GM23248 (cell line): ENCODE data around the gene IL10. TPM values are rescaled to one million over a fixed set of nuclear protein-coding genes. Genes with fewer than 3 reads are reported as not detected.

Experiments used
- DNase-seq: peaks from one replicate; pipeline ENCODE4 v3.0.0-alpha.2; 2015
- H2AFZ ChIP-seq: fragments of 200-600 bp; sonication (generic); 2 replicates; pipeline ENCODE4 v1.6.1; 2016; ENCODE audit warnings: antibody characterized with exemption
- H3F3A ChIP-seq: fragments of 200-600 bp; sonication (generic); 2 replicates; pipeline ENCODE4 v1.6.1; 2016; ENCODE audit warnings: mild to moderate bottlenecking, antibody characterized with exemption, mixed run types; ENCODE audit not compliant: insufficient read depth
- H3K27ac ChIP-seq: fragments of 200-600 bp; sonication (generic); 2 replicates; pipeline ENCODE4 v1.5.1; 2016; ENCODE audit warnings: mild to moderate bottlenecking
- H3K27me3 ChIP-seq: fragments of 200-600 bp; sonication (generic); replicated peaks from 2 replicates; pipeline ENCODE4 v1.6.1; 2016; ENCODE audit warnings: mild to moderate bottlenecking; ENCODE audit not compliant: insufficient read depth
- H3K36me3 ChIP-seq: fragments of 200-600 bp; sonication (generic); 2 replicates; pipeline ENCODE4 v1.6.1; 2016; ENCODE audit warnings: low read depth, mild to moderate bottlenecking
- H3K4me1 ChIP-seq: fragments of 200-600 bp; sonication (generic); 2 replicates; pipeline ENCODE4 v1.6.1; 2016; ENCODE audit warnings: mild to moderate bottlenecking; ENCODE audit not compliant: insufficient read depth
- H3K4me2 ChIP-seq: fragments of 200-600 bp; sonication (generic); one replicate; pipeline ENCODE4 v1.6.1; 2016; ENCODE audit warnings: mild to moderate bottlenecking; ENCODE audit not compliant: unreplicated experiment
- H3K4me3 ChIP-seq: fragments of 200-600 bp; sonication (generic); 2 replicates; pipeline ENCODE4 v1.5.1; 2016; ENCODE audit warnings: mild to moderate bottlenecking
- H3K79me2 ChIP-seq: fragments of 200-600 bp; sonication (generic); 2 replicates; pipeline ENCODE4 v1.6.1; 2016; ENCODE audit warnings: mild to moderate bottlenecking; ENCODE audit not compliant: insufficient read depth
- H3K9ac ChIP-seq: fragments of 200-600 bp; sonication (generic); 2 replicates; pipeline ENCODE4 v1.6.1; 2016; ENCODE audit warnings: mild to moderate bottlenecking
- H3K9me2 ChIP-seq: fragments of 200-600 bp; sonication (generic); 2 replicates; pipeline ENCODE4 v1.6.1; 2016; ENCODE audit warnings: mixed run types, mild to moderate bottlenecking, moderate library complexity; ENCODE audit not compliant: insufficient read depth
- H3K9me3 ChIP-seq: fragments of 200-600 bp; sonication (generic); one replicate; pipeline ENCODE4 v1.6.1; 2017; ENCODE audit warnings: low read depth
- H4K20me1 ChIP-seq: fragments of 200-600 bp; sonication (generic); 2 replicates; pipeline ENCODE4 v1.6.0; 2016; ENCODE audit not compliant: insufficient read depth
- EZH2 ChIP-seq: fragments of 200-600 bp; sonication (generic); IDR thresholded peaks from 2 replicates; pipeline ENCODE4 v1.6.1; 2018; ENCODE audit warnings: antibody characterized with exemption, mild to moderate bottlenecking; ENCODE audit not compliant: insufficient read depth, poor library complexity, severe bottlenecking
- EZH2phosphoT487 ChIP-seq: fragments of 200-600 bp; sonication (generic); IDR thresholded peaks from 2 replicates; pipeline ENCODE4 v1.6.1; 2018; ENCODE audit warnings: antibody characterized with exemption, moderate library complexity, mild to moderate bottlenecking, low read depth; ENCODE audit not compliant: insufficient read depth
- WGBS, 2 experiments: methylation state at CpG; one replicate each; pipeline ENCODE4 v1.1.6; 2015 to 2017; ENCODE audit warnings: low lambda C conversion rate in 2 of 2, low coverage in 1 of 2; ENCODE audit errors: missing lambda C conversion rate in 2 of 2; 5-methylcytosine and 5-hydroxymethylcytosine counted together
- in situ Hi-C: fragments of 300-500 bp; cut with MboI; formaldehyde crosslinking; loops from 2 replicates; pipeline ENCODE4 v1.15.0; 2020
- polyA plus RNA-seq: library from polyadenylated mRNA; unstranded; fragments of >200 nt; fragmentation: Nextera tagmentation; extraction: Ambion mirVana; gene quantifications from 2 replicates; pipeline ENCODE4 v1.2.1, GENCODE V29; 2016
- total RNA-seq: library from RNA; depleted of rRNA; stranded (reverse); fragments of >200 nt; shearing (Covaris generic); gene quantifications from 2 replicates; pipeline ENCODE4 v1.2.3, GENCODE V29; 2014

Gene IL10
- total and polyA plus RNA-seq, 2 experiments from 2014 or later, result not detected

DNA sequence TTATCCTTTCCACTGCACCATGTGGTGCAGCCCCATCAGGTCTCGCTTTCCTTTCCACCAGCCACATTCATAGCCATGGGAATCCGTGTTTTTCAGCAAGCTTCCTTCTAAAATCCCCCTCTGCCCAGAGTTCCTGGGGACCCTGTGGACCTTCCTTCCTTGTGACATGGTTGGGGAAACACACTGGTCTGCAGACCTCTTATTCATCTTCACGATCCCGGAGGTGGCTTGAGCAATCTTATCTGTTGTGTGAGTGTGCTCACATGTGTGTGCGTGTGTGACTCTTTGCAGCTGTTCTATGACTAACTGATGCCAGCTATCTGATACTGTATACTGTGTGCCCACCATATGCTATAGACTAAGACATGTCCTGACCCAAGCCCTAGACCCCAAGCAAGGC is 15.6 kb upstream of the IL10 start:
- Histone ChIP-seq H3K9me3 (no peaks in the 10 kb centered on the region), H3K4me2 (no peak overlapping the region), H3K4me3 (no peak overlapping the region), H4K20me1 (no peaks in the 10 kb centered on the region), H3K27ac (no peak overlapping the region), H3K9me2 (no peaks in the 10 kb centered on the region), H3K36me3 (no peaks in the 10 kb centered on the region), H2AFZ (no peak overlapping the region), H3K9ac (no peak overlapping the region), H3K27me3 (no peaks in the 10 kb centered on the region), H3F3A (peaks cover 14% of the 10 kb centered on the region; the same call in 1 of the 2 replicates), H3K4me1 (peaks cover 12% of the 10 kb centered on the region), H3K79me2 (no peaks in the 10 kb centered on the region)
- WGBS, 2 experiments, result 79 to 82% methylated on average over 5 of the region's 5 CpGs
- no peak for DNase-seq
- in situ Hi-C loops, result no loop called here
- TF ChIP-seq EZH2phosphoT487, result no peak

DNA sequence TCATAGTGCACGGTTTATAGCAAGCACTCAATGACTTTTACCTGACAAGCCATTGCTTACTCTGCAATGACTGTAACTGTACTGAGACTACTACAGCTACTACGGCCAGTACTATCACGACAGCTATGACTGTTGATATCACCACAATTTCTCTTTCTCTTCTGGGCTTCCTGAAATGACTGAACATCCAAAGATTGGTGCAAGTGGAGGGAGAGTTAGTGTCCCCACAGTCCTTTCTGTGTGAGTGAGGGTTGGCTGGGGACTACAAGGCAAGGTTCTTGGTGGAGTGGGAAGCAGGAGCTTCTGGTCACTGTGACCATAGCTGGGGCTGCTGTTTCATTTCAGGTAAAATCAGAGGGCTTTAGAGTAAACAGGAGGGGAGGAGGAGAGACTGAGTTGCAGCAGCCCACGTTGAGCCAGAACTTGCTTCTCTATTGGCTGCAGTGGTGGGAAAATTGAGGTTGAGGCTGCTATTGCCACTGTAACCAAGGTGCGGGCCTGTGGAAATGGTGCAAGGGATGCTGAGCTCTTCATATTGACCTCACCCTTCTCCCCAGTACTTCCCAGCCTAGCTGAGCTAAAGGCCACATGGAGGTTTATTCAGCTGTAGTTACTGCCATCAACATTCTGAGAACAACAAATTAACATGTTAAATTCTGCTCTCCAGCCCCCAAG is 14.1 kb upstream of the IL10 start:
- H3K4me1 ChIP-seq, result peaks cover under 1% of the 10 kb centered on the region
- no peaks in the 10 kb centered on the region for H4K20me1 ChIP-seq
- TF ChIP-seq EZH2 (no peak), EZH2phosphoT487 (no peak)
- no peak overlapping the region for H3K4me3 ChIP-seq
- H3K9me3 ChIP-seq, result no peaks in the 10 kb centered on the region
- no peak overlapping the region for H3K9ac ChIP-seq
- in situ Hi-C loops, result no loop called here
- H3K27ac ChIP-seq, result no peak overlapping the region
- no peak for DNase-seq
- 78 to 81% methylated on average over 5 of the region's 5 CpGs for WGBS, 2 experiments
- no peaks in the 10 kb centered on the region for H3F3A ChIP-seq
- H2AFZ ChIP-seq, result no peak overlapping the region
- H3K4me2 ChIP-seq, result no peak overlapping the region
- H3K36me3 ChIP-seq, result no peaks in the 10 kb centered on the region
- no peaks in the 10 kb centered on the region for H3K9me2 ChIP-seq
- no peaks in the 10 kb centered on the region for H3K27me3 ChIP-seq
- no peaks in the 10 kb centered on the region for H3K79me2 ChIP-seq

DNA sequence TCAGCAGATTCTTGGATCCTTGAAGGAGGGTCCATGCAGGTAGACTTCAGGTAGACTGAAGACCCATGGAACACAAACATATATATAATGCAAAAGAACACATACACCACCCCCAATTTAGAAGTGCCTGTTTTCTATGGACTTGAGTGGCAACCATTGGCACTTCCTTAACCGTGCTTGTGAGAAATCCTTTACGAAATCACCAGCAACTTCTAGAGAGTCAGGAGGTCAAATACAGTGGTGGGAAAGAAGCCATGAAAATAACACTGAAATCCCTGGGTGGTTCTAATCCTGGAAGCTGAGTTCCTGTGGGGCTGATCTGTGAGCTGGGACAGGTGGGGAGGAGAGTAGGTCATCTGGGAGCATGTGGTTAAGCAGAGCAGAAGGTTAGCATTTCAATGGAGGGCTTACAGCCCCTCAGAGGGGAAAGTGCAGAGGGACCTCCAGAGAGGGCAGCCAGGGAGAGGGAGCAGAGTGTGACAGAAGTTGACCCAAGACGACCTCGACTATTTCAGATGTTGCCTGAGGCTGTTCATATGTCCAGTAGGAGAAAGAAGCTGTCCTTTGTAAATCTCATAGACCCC is 13.0 kb upstream of the IL10 start:
- Histone ChIP-seq H3K36me3 (no peaks in the 10 kb centered on the region), H3K9ac (no peak overlapping the region), H3K9me3 (no peaks in the 10 kb centered on the region), H3K79me2 (no peaks in the 10 kb centered on the region), H2AFZ (no peak overlapping the region), H3K27ac (no peak overlapping the region), H3K4me2 (no peak overlapping the region), H4K20me1 (no peaks in the 10 kb centered on the region), H3F3A (no peaks in the 10 kb centered on the region), H3K27me3 (no peaks in the 10 kb centered on the region), H3K9me2 (no peaks in the 10 kb centered on the region), H3K4me3 (no peak overlapping the region), H3K4me1 (no peaks in the 10 kb centered on the region)
- WGBS, 2 experiments, result 83 to 85% methylated on average over 4 of the region's 4 CpGs
- in situ Hi-C loops, result no loop called here
- DNase-seq, result no peak
- TF ChIP-seq EZH2, result no peak
- TF ChIP-seq EZH2phosphoT487, result no peak

DNA sequence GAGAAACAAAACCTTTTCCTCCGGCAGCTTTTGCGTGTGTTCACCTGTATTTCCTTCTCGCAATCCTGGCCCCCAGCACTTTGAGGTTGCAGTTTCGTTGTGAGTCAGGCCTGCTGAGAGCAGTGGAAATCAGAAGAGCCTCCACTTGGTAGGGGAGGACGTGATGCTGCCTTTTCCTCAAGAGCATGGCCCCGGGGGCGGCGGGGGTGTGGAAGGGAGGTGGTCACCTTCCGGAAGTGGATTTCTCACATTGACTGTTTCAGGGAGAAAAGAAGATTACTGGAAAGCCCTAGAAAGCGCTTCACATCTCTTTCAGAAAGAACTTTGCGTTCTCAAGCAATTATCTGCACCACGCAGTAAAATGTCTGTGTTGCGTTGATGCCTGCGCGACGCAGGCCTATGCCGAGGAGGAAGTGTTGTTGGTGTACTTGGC is 12.2 kb upstream of the IL10 start:
- H3K4me3 ChIP-seq, result no peak overlapping the region
- H4K20me1 ChIP-seq, result no peaks in the 10 kb centered on the region
- TF ChIP-seq EZH2phosphoT487, result no peak
- no peak for TF ChIP-seq EZH2
- no peak overlapping the region for H3K4me2 ChIP-seq
- in situ Hi-C loops, result no loop called here
- no peaks in the 10 kb centered on the region for H3K9me3 ChIP-seq
- no peaks in the 10 kb centered on the region for H3F3A ChIP-seq
- H3K4me1 ChIP-seq, result no peaks in the 10 kb centered on the region
- H3K79me2 ChIP-seq, result no peaks in the 10 kb centered on the region
- no peak overlapping the region for H3K9ac ChIP-seq
- DNase-seq, result no peak
- no peak overlapping the region for H3K27ac ChIP-seq
- H2AFZ ChIP-seq, result no peak overlapping the region
- H3K27me3 ChIP-seq, result no peaks in the 10 kb centered on the region
- no peaks in the 10 kb centered on the region for H3K9me2 ChIP-seq
- WGBS, 2 experiments, result 84 to 87% methylated on average over 17 of the region's 17 CpGs
- no peaks in the 10 kb centered on the region for H3K36me3 ChIP-seq

DNA sequence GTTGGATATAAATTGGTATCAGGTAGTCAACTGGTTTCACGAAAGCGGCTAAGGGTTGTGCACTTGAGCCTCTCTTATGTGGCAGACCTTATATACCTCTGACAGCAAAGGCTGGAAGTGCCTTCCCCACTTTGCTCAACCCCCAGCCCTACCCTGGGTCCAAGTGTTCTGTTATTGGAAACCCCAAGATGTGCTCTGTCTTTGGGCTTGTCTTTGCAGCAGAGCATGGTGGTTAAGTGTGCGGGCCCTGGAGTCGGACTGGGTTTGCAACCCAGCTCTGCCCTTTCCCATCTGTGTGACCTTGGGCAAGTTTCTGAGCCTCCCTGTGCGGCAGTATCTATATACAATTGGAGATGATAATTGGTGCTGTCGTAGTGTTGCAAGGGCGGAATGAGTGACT is 11.2 kb upstream of the IL10 start:
- DNase-seq, result no peak
- TF ChIP-seq EZH2phosphoT487 (no peak), EZH2 (no peak)
- Histone ChIP-seq H3K9ac (no peak overlapping the region), H3K79me2 (no peaks in the 10 kb centered on the region), H3K9me3 (no peaks in the 10 kb centered on the region), H2AFZ (no peak overlapping the region), H3K27ac (no peak overlapping the region), H3F3A (no peaks in the 10 kb centered on the region), H3K27me3 (no peaks in the 10 kb centered on the region), H3K4me2 (no peak overlapping the region), H3K9me2 (no peaks in the 10 kb centered on the region), H3K4me1 (no peaks in the 10 kb centered on the region), H3K4me3 (no peak overlapping the region), H4K20me1 (no peaks in the 10 kb centered on the region), H3K36me3 (no peaks in the 10 kb centered on the region)
- in situ Hi-C loops, result no loop called here
- WGBS, 2 experiments, result 89% methylated on average over 7 of the region's 7 CpGs
